ENCODE data around the gene YWHAE. TPM values are rescaled to one million over a fixed set of nuclear protein-coding genes. Genes with fewer than 3 reads are reported as not detected.

YWHAE gene
- total and polyA plus RNA-seq, 7 donors, result 641 to 927 (median 820) TPM

DNA sequence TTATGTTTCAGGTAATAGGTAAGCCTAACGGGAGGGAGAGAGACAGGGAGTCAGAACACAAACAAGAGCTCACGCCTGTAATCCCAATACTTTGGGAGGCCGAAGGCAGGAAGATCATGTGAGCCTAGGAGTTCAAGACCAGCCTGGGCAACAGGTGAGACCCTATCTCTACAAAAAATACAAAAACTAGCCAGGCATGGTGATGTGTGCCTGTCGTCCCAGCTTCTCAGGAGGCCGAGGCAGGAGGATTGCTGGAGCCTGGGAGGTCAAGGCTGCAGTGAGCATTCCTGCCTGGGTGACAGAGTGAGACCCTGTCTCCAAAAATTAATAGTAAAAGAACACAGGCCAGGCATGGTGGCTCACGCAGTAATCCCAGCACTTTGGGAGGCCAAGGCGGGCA lies 27.4 kb downstream of the YWHAE start:
- TF ChIP-seq, protein P1, sequence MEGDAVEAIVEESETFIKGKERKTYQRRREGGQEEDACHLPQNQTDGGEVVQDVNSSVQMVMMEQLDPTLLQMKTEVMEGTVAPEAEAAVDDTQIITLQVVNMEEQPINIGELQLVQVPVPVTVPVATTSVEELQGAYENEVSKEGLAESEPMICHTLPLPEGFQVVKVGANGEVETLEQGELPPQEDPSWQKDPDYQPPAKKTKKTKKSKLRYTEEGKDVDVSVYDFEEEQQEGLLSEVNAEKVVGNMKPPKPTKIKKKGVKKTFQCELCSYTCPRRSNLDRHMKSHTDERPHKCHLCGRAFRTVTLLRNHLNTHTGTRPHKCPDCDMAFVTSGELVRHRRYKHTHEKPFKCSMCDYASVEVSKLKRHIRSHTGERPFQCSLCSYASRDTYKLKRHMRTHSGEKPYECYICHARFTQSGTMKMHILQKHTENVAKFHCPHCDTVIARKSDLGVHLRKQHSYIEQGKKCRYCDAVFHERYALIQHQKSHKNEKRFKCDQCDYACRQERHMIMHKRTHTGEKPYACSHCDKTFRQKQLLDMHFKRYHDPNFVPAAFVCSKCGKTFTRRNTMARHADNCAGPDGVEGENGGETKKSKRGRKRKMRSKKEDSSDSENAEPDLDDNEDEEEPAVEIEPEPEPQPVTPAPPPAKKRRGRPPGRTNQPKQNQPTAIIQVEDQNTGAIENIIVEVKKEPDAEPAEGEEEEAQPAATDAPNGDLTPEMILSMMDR (IDR thresholded peaks at IDR 0.05), result no peak
- Histone ChIP-seq H3K9me3 (no peaks in the 10 kb centered on the region), H3K4me3 (no peak overlapping the region), H3K36me3 (ENCODE audit: insufficient read depth in 1 of 2, low read depth in 1 of 2) (peaks cover 0 to 11% of the 10 kb centered on the region in 2 donors), H3K27ac (peak overlapping the region; percentile 19), H3K27me3 (ENCODE audit: insufficient read depth in 3 of 3, low read length in 2 of 3) (no peaks in the 10 kb centered on the region), H3K4me1 (peaks cover 83% of the 10 kb centered on the region)
- intact Hi-C loops (cut with DNase I), result no loop called here
- ATAC-seq (no peak), DNase-seq (no peak)
- 77 to 88% (median 83%) methylated on average over 7 of the region's 7 CpGs for WGBS, 3 donors

DNA sequence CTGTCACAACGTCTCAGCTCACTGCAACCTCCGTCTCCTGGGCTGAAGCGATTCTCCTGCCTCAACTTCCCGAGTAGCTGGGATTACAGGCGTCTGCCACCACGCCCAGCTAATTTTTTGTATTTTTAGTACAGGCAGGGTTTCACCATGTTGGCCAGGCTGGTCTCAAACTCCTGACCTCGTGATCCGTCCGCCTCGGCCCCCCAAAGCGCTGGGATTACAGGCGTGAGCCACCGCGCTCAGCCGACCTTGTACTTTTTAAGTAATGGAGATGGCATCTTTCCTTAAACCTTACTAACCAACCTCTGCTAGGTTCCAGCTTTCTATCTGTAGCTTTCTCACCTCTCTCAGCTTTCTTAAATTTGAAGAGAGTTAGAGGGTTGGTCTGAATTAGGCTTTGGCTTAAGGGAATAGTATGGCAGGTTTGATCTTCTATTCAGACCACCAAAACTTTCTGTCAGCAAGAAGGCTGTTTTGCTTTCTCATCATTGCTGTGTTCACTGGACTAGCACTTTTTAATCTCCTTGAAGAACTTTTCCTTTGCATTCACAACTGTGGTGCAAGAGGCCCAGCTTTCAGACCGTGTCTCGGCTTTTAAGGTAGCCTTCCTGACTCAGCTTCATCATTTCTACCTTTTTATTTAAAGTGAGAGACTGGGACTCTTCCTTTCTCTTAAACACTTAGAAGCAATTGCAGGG lies 28.0 kb downstream of the YWHAE start:
- H3K4me3 ChIP-seq, result no peak overlapping the region
- no peaks in the 10 kb centered on the region for H3K9me3 ChIP-seq
- peaks cover 83% of the 10 kb centered on the region for H3K4me1 ChIP-seq
- WGBS, 3 donors, result 64 to 88% (median 70%) methylated on average over 17 of the region's 17 CpGs
- peak overlapping the region; percentile 19 for H3K27ac ChIP-seq
- no peaks in the 10 kb centered on the region for H3K27me3 ChIP-seq (ENCODE audit: insufficient read depth in 3 of 3, low read length in 2 of 3)
- ATAC-seq (no peak), DNase-seq (no peak)
- TF ChIP-seq, protein P1 (IDR thresholded peaks at IDR 0.05), result no peak
- H3K36me3 ChIP-seq (ENCODE audit: insufficient read depth in 1 of 2, low read depth in 1 of 2), result peaks cover 0 to 11% of the 10 kb centered on the region in 2 donors
- intact Hi-C loops (cut with DNase I), result no loop called here

DNA sequence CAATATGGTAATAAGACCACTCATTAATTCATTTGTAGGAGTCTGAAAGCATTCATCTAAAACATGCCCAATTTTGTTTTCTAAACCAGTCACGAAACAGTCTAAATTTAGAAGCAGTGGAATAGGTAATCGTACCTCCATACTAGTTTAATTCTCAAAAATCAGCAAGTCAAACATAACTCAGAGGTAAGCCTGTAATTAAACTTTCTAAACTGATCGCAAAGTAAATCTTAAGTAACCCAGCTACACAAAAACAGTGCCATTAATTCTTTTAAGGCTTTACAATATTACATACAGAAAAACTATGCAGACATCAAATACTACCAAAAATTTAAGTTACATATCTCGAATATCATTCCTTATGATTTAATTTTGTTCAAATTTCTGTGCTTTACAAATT lies 31.4 kb downstream of the YWHAE start:
- Histone ChIP-seq H3K9me3 (no peaks in the 10 kb centered on the region), H3K4me1 (peaks cover 79% of the 10 kb centered on the region), H3K36me3 (ENCODE audit: insufficient read depth in 1 of 2, low read depth in 1 of 2) (peaks cover 2 to 25% of the 10 kb centered on the region in 2 donors), H3K27me3 (ENCODE audit: insufficient read depth in 3 of 3, low read length in 2 of 3) (no peaks in the 10 kb centered on the region), H3K27ac (peak overlapping the region; percentile 13), H3K4me3 (no peak overlapping the region)
- intact Hi-C loops (cut with DNase I), result loop anchor here (5.0 kb wide), 3 partner anchors 39 to 149 kb away; partner anchors contain the start of genes CRK (in 1 of the 2) and INPP5K (in 1 of the 2)
- TF ChIP-seq, protein P1 (IDR thresholded peaks at IDR 0.05), result no peak
- WGBS, 3 donors, result 45 to 75% (median 55%) methylated on average over 4 of the region's 4 CpGs
- ATAC-seq (no peak), DNase-seq (no peak)

DNA sequence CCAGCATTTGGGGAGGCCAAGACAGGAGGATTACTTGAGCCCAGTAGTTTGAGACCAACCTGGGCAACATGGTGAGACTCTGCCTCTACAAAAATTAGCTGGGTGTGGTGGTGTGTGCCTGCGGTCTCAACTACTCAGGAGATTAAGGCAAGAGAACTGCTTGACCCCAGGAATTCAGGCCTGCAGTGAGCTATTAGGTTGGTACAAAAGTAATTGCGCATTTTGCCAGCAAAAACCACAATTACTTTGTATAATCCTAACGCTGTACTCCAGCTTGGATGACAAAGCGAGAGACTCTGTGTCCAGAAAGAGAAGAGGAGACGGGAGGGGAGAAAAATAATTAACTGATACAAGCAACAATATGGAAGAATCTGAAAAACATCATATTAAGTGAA lies 32.7 kb downstream of the YWHAE start:
- DNase-seq, result no peak
- Histone ChIP-seq H3K4me1 (peaks cover 81% of the 10 kb centered on the region), H3K9me3 (no peaks in the 10 kb centered on the region), H3K36me3 (ENCODE audit: insufficient read depth in 1 of 2, low read depth in 1 of 2) (peaks cover 2 to 18% of the 10 kb centered on the region in 2 donors), H3K27me3 (ENCODE audit: insufficient read depth in 3 of 3, low read length in 2 of 3) (no peaks in the 10 kb centered on the region), H3K27ac (peak overlapping the region; percentile 54), H3K4me3 (no peak overlapping the region)
- WGBS, 3 donors, result 66 to 85% (median 68%) methylated on average over 4 to 5 of the region's 5 CpGs
- ATAC-seq, result no peak
- TF ChIP-seq, protein P1 (IDR thresholded peaks at IDR 0.05), result no peak
- intact Hi-C loops (cut with DNase I), result loop anchor here (5.0 kb wide), 3 partner anchors 40 to 150 kb away; partner anchors contain the start of genes CRK (in 1 of the 2) and INPP5K (in 1 of the 2)

Data from psoas muscle (tissue), 8 donors.